Left ventricle myocardium inferior (tissue), 1 donor: ENCODE measurements around the gene PSMG2. TPM values are rescaled to one million over a fixed set of nuclear protein-coding genes. Genes with fewer than 3 reads are reported as not detected.

Experiments
- DNase-seq: peaks from one replicate; pipeline ENCODE4 v3.0.0-alpha.2; 2020
- H3K27ac ChIP-seq: fragments of 200-600 bp; replicated peaks from 2 replicates; pipeline ENCODE4 v1.8.0; 2021
- H3K27me3 ChIP-seq: fragments of 200-600 bp; 2 replicates; pipeline ENCODE4 v1.8.0; 2021; ENCODE audit warnings: low read depth
- H3K36me3 ChIP-seq: fragments of 200-600 bp; 2 replicates; pipeline ENCODE4 v1.8.0; 2021
- H3K4me1 ChIP-seq: fragments of 200-600 bp; 2 replicates; pipeline ENCODE4 v1.8.0; 2021
- H3K4me3 ChIP-seq: fragments of 200-600 bp; 2 replicates; pipeline ENCODE4 v1.8.0; 2021; ENCODE audit warnings: mild to moderate bottlenecking, moderate library complexity
- H3K9me3 ChIP-seq: fragments of 200-600 bp; replicated peaks from 2 replicates; pipeline ENCODE4 v1.8.0; 2021
- intact Hi-C: fragments of 100-400 bp; cut with micrococcal nuclease; formaldehyde crosslinking; loops from one replicate; pipeline ENCODE4 v1.11.0; 2022
- long read RNA-seq: library from polyadenylated mRNA; unstranded; transcript quantifications from one replicate; pipeline ENCODE4 v2.0.0, GENCODE V29; 2021
- total RNA-seq: library from RNA; stranded (reverse); fragmentation: NEBNext Ultra II Directional; extraction: Animal tissue kit (Norgen Biotek cat#: 25700); gene quantifications from one replicate; pipeline ENCODE4 v1.2.1, GENCODE V29; 2021
- TF ChIP-seq, protein P1 (sequence below): fragments of 200-600 bp; IDR thresholded peaks from 2 replicates; pipeline ENCODE4 v1.8.0; 2021; ENCODE audit warnings: antibody characterized with exemption, mild to moderate bottlenecking, borderline replicate concordance
- donor health status: DM: no; HTN: yes; CAD: no; lungs with severe emphysema.

Gene PSMG2, protein sequence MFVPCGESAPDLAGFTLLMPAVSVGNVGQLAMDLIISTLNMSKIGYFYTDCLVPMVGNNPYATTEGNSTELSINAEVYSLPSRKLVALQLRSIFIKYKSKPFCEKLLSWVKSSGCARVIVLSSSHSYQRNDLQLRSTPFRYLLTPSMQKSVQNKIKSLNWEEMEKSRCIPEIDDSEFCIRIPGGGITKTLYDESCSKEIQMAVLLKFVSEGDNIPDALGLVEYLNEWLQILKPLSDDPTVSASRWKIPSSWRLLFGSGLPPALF
- 39.5 TPM for total RNA-seq
- long read RNA-seq, transcript PSMG2-201 (7 exons, 1,686 nt), result major isoform, 54 of 60 reads
- long read RNA-seq, partial matches to known transcripts, result 1 of 60 reads
- long read RNA-seq, other reads (novel, unspliced or antisense), result 3 of 60 reads

DNA sequence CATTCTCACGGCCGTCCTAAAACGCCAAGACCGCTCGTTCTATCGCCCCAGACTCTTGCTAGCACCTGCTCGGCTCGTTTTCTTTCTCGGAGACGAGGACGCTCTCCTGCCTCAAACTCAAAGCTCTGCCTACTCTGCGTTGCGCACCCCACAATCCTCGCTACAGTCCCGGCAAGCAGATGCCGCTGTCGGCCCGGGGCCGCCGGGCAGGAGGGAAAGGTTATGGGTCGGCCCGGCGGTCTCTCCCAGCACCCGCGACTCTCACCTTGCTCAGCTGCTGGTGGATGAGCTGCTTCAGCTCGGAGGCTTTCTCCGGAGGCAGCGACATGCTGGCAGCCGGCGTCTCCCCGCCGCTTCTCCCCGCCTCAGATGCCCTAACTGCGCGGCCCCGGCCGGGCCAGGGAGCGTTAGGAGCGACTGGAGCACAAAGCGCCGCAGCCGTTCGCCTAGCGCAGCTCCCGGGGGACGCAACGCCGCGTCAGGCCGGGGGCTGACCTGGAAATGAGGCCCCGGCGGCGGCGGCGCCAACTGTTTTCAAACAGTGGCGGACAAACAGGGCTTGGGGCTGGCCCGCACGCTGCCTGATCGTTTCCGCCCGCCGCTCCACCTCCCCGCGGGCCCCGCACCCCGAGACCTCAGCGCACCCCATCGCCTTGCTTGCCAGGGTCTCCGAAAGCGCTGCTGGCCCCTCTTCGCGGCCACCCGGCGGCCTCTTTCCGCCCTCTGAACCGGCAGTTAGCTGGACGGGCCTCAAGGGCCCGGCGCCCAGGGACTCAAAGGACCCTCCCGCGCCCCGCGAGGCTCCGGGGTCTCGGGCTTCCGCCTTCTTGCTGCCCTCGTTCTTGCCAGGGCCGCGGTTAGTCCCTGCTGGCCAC, at the start of gene PSMG2, which contains the start of gene CEP76:
PSMG2 (plus strand) TSS at position 822 of the 875 bp plus-strand sequence. CDS start 66 bp downstream, outside the sequence.
CEP76 (minus strand) TSS at position 503 of the 875 bp plus-strand sequence; CDS start at position 328, 175 bp downstream.
- TF ChIP-seq, protein P1, sequence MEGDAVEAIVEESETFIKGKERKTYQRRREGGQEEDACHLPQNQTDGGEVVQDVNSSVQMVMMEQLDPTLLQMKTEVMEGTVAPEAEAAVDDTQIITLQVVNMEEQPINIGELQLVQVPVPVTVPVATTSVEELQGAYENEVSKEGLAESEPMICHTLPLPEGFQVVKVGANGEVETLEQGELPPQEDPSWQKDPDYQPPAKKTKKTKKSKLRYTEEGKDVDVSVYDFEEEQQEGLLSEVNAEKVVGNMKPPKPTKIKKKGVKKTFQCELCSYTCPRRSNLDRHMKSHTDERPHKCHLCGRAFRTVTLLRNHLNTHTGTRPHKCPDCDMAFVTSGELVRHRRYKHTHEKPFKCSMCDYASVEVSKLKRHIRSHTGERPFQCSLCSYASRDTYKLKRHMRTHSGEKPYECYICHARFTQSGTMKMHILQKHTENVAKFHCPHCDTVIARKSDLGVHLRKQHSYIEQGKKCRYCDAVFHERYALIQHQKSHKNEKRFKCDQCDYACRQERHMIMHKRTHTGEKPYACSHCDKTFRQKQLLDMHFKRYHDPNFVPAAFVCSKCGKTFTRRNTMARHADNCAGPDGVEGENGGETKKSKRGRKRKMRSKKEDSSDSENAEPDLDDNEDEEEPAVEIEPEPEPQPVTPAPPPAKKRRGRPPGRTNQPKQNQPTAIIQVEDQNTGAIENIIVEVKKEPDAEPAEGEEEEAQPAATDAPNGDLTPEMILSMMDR, result no peak
- DNase-seq, result peak; percentile 94
- Histone ChIP-seq H3K9me3 (no peaks in the 10 kb centered on the region), H3K4me3 (peak within 1 kb of the TSS; percentile 88), H3K36me3 (peaks cover 25% of the 10 kb centered on the region), H3K27me3 (no peaks in the 10 kb centered on the region), H3K27ac (peak within 1 kb of the TSS; percentile 99), H3K4me1 (peaks cover 53% of the 10 kb centered on the region)
- intact Hi-C loops, result no loop called here

DNA sequence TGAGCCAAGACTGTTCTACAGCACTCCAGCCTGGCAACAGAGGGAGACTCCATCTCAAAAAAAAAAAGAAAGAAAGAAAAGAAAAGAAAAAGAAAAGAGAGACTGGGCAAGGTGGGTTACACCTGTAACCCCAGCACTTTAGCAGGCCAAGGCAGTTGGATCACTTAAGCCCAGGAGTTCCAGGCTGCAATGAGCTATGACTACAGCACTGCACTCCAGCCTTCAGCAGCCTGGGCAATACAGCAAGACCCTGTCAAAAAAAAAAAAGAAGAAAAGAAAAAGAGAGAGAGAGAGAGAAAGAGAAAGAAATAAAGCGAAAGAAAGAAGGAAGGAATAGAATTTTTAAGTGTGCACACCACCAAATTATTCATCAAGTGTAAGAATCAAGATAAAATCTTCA, 47.9 kb upstream of the PSMG2 start:
- DNase-seq, result no peak
- Histone ChIP-seq H3K9me3 (no peaks in the 10 kb centered on the region), H3K36me3 (no peaks in the 10 kb centered on the region), H3K4me1 (peaks cover 60% of the 10 kb centered on the region), H3K4me3 (no peak overlapping the region), H3K27me3 (no peaks in the 10 kb centered on the region), H3K27ac (no peak overlapping the region)
- TF ChIP-seq, protein P1, result no peak
- intact Hi-C loops, result no loop called here

- Histone ChIP-seq H3K4me1 (peaks cover 56% of the 10 kb centered on the region), H3K36me3 (no peaks in the 10 kb centered on the region), H3K27ac (peak overlapping the region; percentile 97), H3K4me3 (peak overlapping the region; percentile 90), H3K9me3 (no peaks in the 10 kb centered on the region), H3K27me3 (no peaks in the 10 kb centered on the region)
- no peak for DNase-seq
- intact Hi-C loops, result no loop called here
- TF ChIP-seq, protein P1, result no peak
These were observed 46.3 kb upstream of the PSMG2 start for GRCh38 chr18:12656605-12656937.

- Histone ChIP-seq H3K36me3 (no peaks in the 10 kb centered on the region), H3K4me1 (peaks cover 51% of the 10 kb centered on the region), H3K27ac (peak overlapping the region; percentile 97), H3K27me3 (no peaks in the 10 kb centered on the region), H3K4me3 (peak overlapping the region; percentile 90), H3K9me3 (no peaks in the 10 kb centered on the region)
- TF ChIP-seq, protein P1, result no peak
- DNase-seq, result peak; percentile 58
- intact Hi-C loops, result no loop called here
These were observed 45.7 kb upstream of the PSMG2 start for GRCh38 chr18:12656938-12657683.
